Stomach (tissue), 19 donors: ENCODE results near the gene STIM1. TPM values are rescaled to one million over a fixed set of nuclear protein-coding genes. Genes with fewer than 3 reads are reported as not detected.
A peak's percentile ranks its signal among the peaks of the same experiment; 100 is the strongest.

Source experiments
- DNase-seq, 2 donors: peaks; one replicate each; pipeline versions ENCODE4 v3.0.0 to v3.0.0-alpha.2; 2013 to 2019
- H3K27ac ChIP-seq, 5 donors: fragments of 200-600 bp in 4 of 5; sonication (generic) in 4 of 5; one replicate each; pipeline ENCODE4 v1.5.1; 2013 to 2019; ENCODE audit warnings: mild to moderate bottlenecking in 1 of 5, moderate library complexity in 1 of 5
- H3K27me3 ChIP-seq, 3 donors: fragments of 200-600 bp; sonication (generic); one replicate each; pipeline ENCODE4 v1.5.1; 2017 to 2019; ENCODE audit warnings: mixed run types in 1 of 3
- H3K36me3 ChIP-seq, 4 donors: fragments of 200-600 bp; sonication (generic); 1 replicate in 3 of 4; 2 replicates in 1 of 4; pipeline ENCODE4 v1.5.1; 2016 to 2019
- H3K4me1 ChIP-seq, 4 donors: fragments of 200-600 bp; sonication (generic); one replicate each; pipeline ENCODE4 v1.5.1; 2016 to 2019
- H3K4me3 ChIP-seq, 4 donors: fragments of 200-600 bp; sonication (generic) in 3 of 4; one replicate each; pipeline ENCODE4 v1.5.1; 2016 to 2019; ENCODE audit warnings: mild to moderate bottlenecking in 1 of 4
- H3K9me3 ChIP-seq, 4 donors: fragments of 200-600 bp; sonication (generic); one replicate each; pipeline ENCODE4 v1.5.1; 2016 to 2019
- CTCF ChIP-seq, 7 experiments: fragments of 450-650 bp in 4 of 7; fragments of 200-600 bp in 3 of 7; sonication (generic) in 3 of 7; IDR thresholded peaks; one replicate each; pipeline ENCODE4 v1.5.1; 2016 to 2019; ENCODE audit warnings: antibody characterized with exemption in 7 of 7, control low read depth in 2 of 7, mild to moderate bottlenecking in 1 of 7
- EP300 ChIP-seq: sonication (generic); formaldehyde crosslinking; IDR thresholded peaks from one replicate; pipeline ENCODE4 v1.6.1; 2017; ENCODE audit warnings: antibody characterized with exemption
- POLR2A ChIP-seq, 4 donors: fragments of 450-650 bp; IDR thresholded peaks; one replicate each; pipeline ENCODE4 v1.6.1; 2016; ENCODE audit warnings: antibody characterized with exemption in 4 of 4, control low read depth in 2 of 4, mild to moderate bottlenecking in 1 of 4, moderate library complexity in 1 of 4
- POLR2AphosphoS5 ChIP-seq, 3 donors: sonication (generic); formaldehyde crosslinking; IDR thresholded peaks; one replicate each; pipeline ENCODE4 v1.6.1; 2016; ENCODE audit warnings: antibody characterized with exemption in 3 of 3
- WGBS, 5 donors: extraction: QIAGEN DNeasy Blood & Tissue Kit in 3 of 5; methylation state at CpG; one replicate each; pipeline versions ENCODE4 v1.1.5 to v1.1.7; 2013 to 2018; 5-methylcytosine and 5-hydroxymethylcytosine counted together
- intact Hi-C: fragments of 100-400 bp; cut with DNase I; formaldehyde crosslinking; loops from one replicate; pipeline ENCODE4 v1.15.1; 2023; ENCODE audit warnings: low total_unique reads
- long read RNA-seq, 10 donors: transcript quantifications; one replicate each; lab custom pipeline, GENCODE V29; 2026
- polyA plus RNA-seq, 3 donors: library from polyadenylated mRNA; stranded (reverse); fragments of 200-250 nt; gene quantifications; one replicate each; pipeline ENCODE4 v1.2.3, GENCODE V29; 2013
- total RNA-seq, 5 donors: library from RNA; depleted of rRNA; stranded (reverse); fragments of >200 nt; gene quantifications; one replicate each; pipeline versions ENCODE4 v1.1.0 to v1.2.3, GENCODE V29; 2014 to 2016
- donor health status: healthy with polysubstance abuse.
- donor health status: Bipolar disorder and iron deficiency.
- donor health status: healthy.

STIM1 gene
- total RNA-seq (10 to 100 TPM; 21.4 to 70.7 (median 49.8) TPM), polyA plus RNA-seq (10 to 100 TPM in 1 of 3 donors, 1 to 10 TPM in 2; 8.7 to 17.1 (median 9.8) TPM)
- long read RNA-seq, donor 1, full-length matches to known transcripts = 1 of 1 reads
- long read RNA-seq, donor 1, partial matches to known transcripts = 0 of 1 reads
- long read RNA-seq, donor 1, other reads (novel, unspliced or antisense) = 0 of 1 reads
- long read RNA-seq, donor 2, partial matches to known transcripts = 0 of 2 reads
- long read RNA-seq, donor 2, other reads (novel, unspliced or antisense) = 0 of 2 reads
- long read RNA-seq, donor 3, full-length matches to known transcripts = 2 of 2 reads
- long read RNA-seq, donor 3, partial matches to known transcripts = 0 of 2 reads
- long read RNA-seq, donor 3, other reads (novel, unspliced or antisense) = 0 of 2 reads
- long read RNA-seq, donor 4 = 0 reads
- long read RNA-seq, donor 5, full-length matches to known transcripts = 6 of 6 reads
- long read RNA-seq, donor 5, partial matches to known transcripts = 0 of 6 reads
- long read RNA-seq, donor 5, other reads (novel, unspliced or antisense) = 0 of 6 reads
- long read RNA-seq, donor 6, full-length matches to known transcripts = 4 of 9 reads
- long read RNA-seq, donor 6, partial matches to known transcripts = 5 of 9 reads
- long read RNA-seq, donor 6, other reads (novel, unspliced or antisense) = 0 of 9 reads
- long read RNA-seq, donor 7, full-length matches to known transcripts = 6 of 6 reads
- long read RNA-seq, donor 7, partial matches to known transcripts = 0 of 6 reads
- long read RNA-seq, donor 7, other reads (novel, unspliced or antisense) = 0 of 6 reads
- long read RNA-seq, donor 8, full-length matches to known transcripts = 3 of 3 reads
- long read RNA-seq, donor 8, partial matches to known transcripts = 0 of 3 reads
- long read RNA-seq, donor 8, other reads (novel, unspliced or antisense) = 0 of 3 reads
- long read RNA-seq, donor 9, full-length matches to known transcripts = 7 of 7 reads
- long read RNA-seq, donor 9, partial matches to known transcripts = 0 of 7 reads
- long read RNA-seq, donor 9, other reads (novel, unspliced or antisense) = 0 of 7 reads
- long read RNA-seq, donor 10, full-length matches to known transcripts = 1 of 1 reads
- long read RNA-seq, donor 10, partial matches to known transcripts = 0 of 1 reads
- long read RNA-seq, donor 10, other reads (novel, unspliced or antisense) = 0 of 1 reads

- Histone ChIP-seq H3K36me3 (no peaks in the 10 kb centered on the region), H3K9me3 (no peaks in the 10 kb centered on the region), H3K27me3 (no peaks in the 10 kb centered on the region), H3K4me3 (peak within 1 kb of the TSS; percentile 76 to 90 (median 86)), H3K27ac (peak within 1 kb of the TSS; percentile 97 to 99 (median 98)), H3K4me1 (peaks cover 39 to 55% (median 52%) of the 10 kb centered on the region in 4 donors)
- WGBS, 5 donors = 0 to 1% (median 1%) methylated on average over 21 to 87 of the region's 87 CpGs
- DNase-seq = peak; percentile 95 to 98
- intact Hi-C loops = loop anchor here (5.0 kb wide), 1 partner anchor 217 kb away; no protein-coding TSS in a partner anchor
- TF ChIP-seq POLR2AphosphoS5 (IDR thresholded peaks at IDR 0.05) (peak; percentile 62 to 90 (median 68)), POLR2A (IDR thresholded peaks at IDR 0.05) (peak in 1 of 4 donors; percentile 61), EP300 (no peak), CTCF (IDR thresholded peaks at IDR 0.05) (peak in 6 of 7 experiments; percentile 93 to 99 (median 97))
Measured at GRCh38 chr11:3854977-3855807, at the start of gene STIM1. Gene STIM1, plus strand, starts transcription at chr11:3855664. Its CDS starts 607 bp downstream, at chr11:3856271.

- intact Hi-C loops = no loop called here
- Histone ChIP-seq H3K27ac (peak within 1 kb of the TSS; percentile 78 to 85 (median 80)), H3K27me3 (no peaks in the 10 kb centered on the region), H3K4me1 (peaks cover 8 to 19% (median 13%) of the 10 kb centered on the region in 4 donors), H3K36me3 (no peaks in the 10 kb centered on the region), H3K4me3 (peak within 1 kb of the TSS; percentile 74 to 85 (median 78)), H3K9me3 (no peaks in the 10 kb centered on the region)
- WGBS, 5 donors = 0 to 2% (median 1%) methylated on average over 30 to 55 of the region's 55 CpGs
- peak; percentile 68 to 88 for DNase-seq
- peak in 5 of 7 experiments; percentile 48 to 75 (median 51) for TF ChIP-seq CTCF (IDR thresholded peaks at IDR 0.05)
- TF ChIP-seq POLR2AphosphoS5 (IDR thresholded peaks at IDR 0.05) = no peak
Measured at GRCh38 chr11:3807909-3808860, 47.3 kb upstream of the STIM1 start, which contains the start of gene PGAP2. Gene PGAP2, plus strand, starts transcription at chr11:3808560. Its CDS starts 2,700 bp downstream, at chr11:3811260.

- 13 to 25% (median 18%) methylated on average over 5 of the region's 5 CpGs for WGBS, 5 donors
- TF ChIP-seq CTCF (IDR thresholded peaks at IDR 0.05) = peak in 3 of 7 experiments; percentile 10 to 43 (median 38)
- no peak for TF ChIP-seq POLR2A (IDR thresholded peaks at IDR 0.05)
- TF ChIP-seq POLR2AphosphoS5 (IDR thresholded peaks at IDR 0.05) = peak in 1 of 3 donors; percentile 41
- Histone ChIP-seq H3K27ac (peak overlapping the region; percentile 78 to 85 (median 80)), H3K4me1 (peaks cover 8 to 19% (median 13%) of the 10 kb centered on the region in 4 donors), H3K9me3 (no peaks in the 10 kb centered on the region), H3K4me3 (peak overlapping the region; percentile 74 to 85 (median 78)), H3K36me3 (no peaks in the 10 kb centered on the region), H3K27me3 (no peaks in the 10 kb centered on the region)
- intact Hi-C loops = no loop called here
- peak; percentile 49 to 87 for DNase-seq
Measured at GRCh38 chr11:3808861-3809623, 46.4 kb upstream of the STIM1 start.
